ENCODE measurements around the gene SYT2. TPM values are rescaled to one million over a fixed set of nuclear protein-coding genes. Genes with fewer than 3 reads are reported as not detected.
"Not testable (repeated sequence)": the region's sequence is repeated elsewhere in the genome, so short reads cannot be mapped to it uniquely, and the experiment has no call there.

SYT2 gene
- total RNA-seq, 1 experiment from 2014 or later = 12.1 TPM

- H3K4me3 Mint-ChIP-seq; POLR2A ChIA-PET; H3K27ac Mint-ChIP-seq; H3K4me1 Mint-ChIP-seq; CTCF ChIA-PET; H3K27me3 Mint-ChIP-seq (ENCODE audit: low read depth); ATAC-seq; DNase-seq (ENCODE audit: low spot score); H3K9me3 Mint-ChIP-seq: not testable (repeated sequence)
- peaks cover 89% of the 10 kb centered on the region for H3K36me3 Mint-ChIP-seq
Observed at GRCh38 chr1:202744770-202745169, 34.5 kb upstream of the SYT2 start.

- H3K27ac Mint-ChIP-seq = no peak overlapping the region
- CTCF ChIA-PET = no interaction called here
- DNase-seq (ENCODE audit: low spot score) (no peak), ATAC-seq (no peak)
- TF ChIP-seq PREB (CRISPR knock-in tag; IDR thresholded peaks at IDR 0.05; ENCODE audit: borderline replicate concordance) (no peak), ELF4 (CRISPR knock-in tag; IDR thresholded peaks at IDR 0.05; ENCODE audit: low read depth) (no peak), ATF2 (CRISPR knock-in tag; IDR thresholded peaks at IDR 0.05; ENCODE audit: borderline replicate concordance, low read depth) (no peak), ESRRA (CRISPR knock-in tag; IDR thresholded peaks at IDR 0.05; ENCODE audit: borderline replicate concordance) (no peak), ZNF423 (CRISPR knock-in tag; IDR thresholded peaks at IDR 0.05) (no peak), JAZF1 (CRISPR knock-in tag; IDR thresholded peaks at IDR 0.05) (no peak), IRF1 (CRISPR knock-in tag; IDR thresholded peaks at IDR 0.05) (no peak), TP53 (CRISPR knock-in tag; IDR thresholded peaks at IDR 0.05) (no peak)
- H3K27me3 Mint-ChIP-seq (ENCODE audit: low read depth) = no peaks in the 10 kb centered on the region
- peaks cover 84% of the 10 kb centered on the region for H3K36me3 Mint-ChIP-seq
- H3K4me1 Mint-ChIP-seq = no peaks in the 10 kb centered on the region
- POLR2A ChIA-PET = no interaction called here
- H3K9me3 Mint-ChIP-seq = peaks cover 5% of the 10 kb centered on the region
- no peak overlapping the region for H3K4me3 Mint-ChIP-seq
Observed at GRCh38 chr1:202742496-202742895, 32.2 kb upstream of the SYT2 start.

- Mint-ChIP-seq H3K36me3 (peaks cover 92% of the 10 kb centered on the region), H3K4me3 (no peak overlapping the region), H3K27me3 (ENCODE audit: low read depth) (no peaks in the 10 kb centered on the region), H3K9me3 (no peaks in the 10 kb centered on the region), H3K27ac (no peak overlapping the region), H3K4me1 (no peaks in the 10 kb centered on the region)
- ATAC-seq (no peak), DNase-seq (ENCODE audit: low spot score) (no peak)
- POLR2A ChIA-PET = no interaction called here
- CTCF ChIA-PET = no interaction called here
- TF ChIP-seq FOXP4 (CRISPR knock-in tag; IDR thresholded peaks at IDR 0.05) (no peak), ZNF512 (CRISPR knock-in tag; IDR thresholded peaks at IDR 0.05; ENCODE audit: borderline replicate concordance) (no peak), ZNF281 (CRISPR knock-in tag; IDR thresholded peaks at IDR 0.05) (no peak), MAX (CRISPR knock-in tag; IDR thresholded peaks at IDR 0.05) (no peak), E2F5 (CRISPR knock-in tag; IDR thresholded peaks at IDR 0.05) (no peak), ATF2 (CRISPR knock-in tag; IDR thresholded peaks at IDR 0.05; ENCODE audit: borderline replicate concordance, low read depth) (no peak), CDX4 (CRISPR knock-in tag; IDR thresholded peaks at IDR 0.05; ENCODE audit: borderline replicate concordance) (no peak), SOX15 (CRISPR knock-in tag; IDR thresholded peaks at IDR 0.05) (no peak), SMAD4 (CRISPR knock-in tag; IDR thresholded peaks at IDR 0.05) (no peak), ZNF219 (CRISPR knock-in tag; IDR thresholded peaks at IDR 0.05; ENCODE audit: borderline replicate concordance) (no peak), CBFB (CRISPR knock-in tag; IDR thresholded peaks at IDR 0.05; ENCODE audit: low read depth) (no peak)
Observed at GRCh38 chr1:202733251-202733650, 23.0 kb upstream of the SYT2 start.

All from WTC11 (cell line).